ENCODE measurements around the gene SMIM15. TPM values are rescaled to one million over a fixed set of nuclear protein-coding genes. Genes with fewer than 3 reads are reported as not detected.

SMIM15 gene
- total and polyA plus RNA-seq, 10 of the 15 experiments (the other 5 are each of a cell fraction or from before 2014, with no cell fraction given): 13.8 to 83.3 (median 53.9) TPM

DNA sequence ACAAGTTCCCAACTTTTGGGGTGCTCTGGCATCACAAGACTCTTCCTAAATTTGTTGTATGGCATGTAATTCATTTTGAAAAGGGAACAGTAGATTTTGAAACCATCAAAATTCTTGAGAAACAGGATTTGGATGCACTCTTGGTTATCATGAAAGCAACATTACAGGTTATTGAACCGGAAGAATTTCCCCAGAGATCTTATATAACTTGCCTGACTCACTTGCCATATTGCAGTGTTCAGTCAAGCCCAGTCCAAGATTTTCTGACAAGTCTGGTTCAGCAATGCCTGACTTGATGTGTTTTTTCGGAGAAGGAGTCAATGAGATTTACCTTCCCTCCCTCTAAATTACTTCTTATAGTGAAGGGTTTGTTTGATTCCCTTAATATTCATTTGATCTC is 32.0 kb downstream of the SMIM15 start:
- Histone ChIP-seq H3K9ac (ENCODE audit: control insufficient read depth, insufficient read depth, low read length) (no peak overlapping the region), H3K79me2 (ENCODE audit: control insufficient read depth, insufficient read depth, low read length) (no peaks in the 10 kb centered on the region), H3K4me3 (no peak overlapping the region), H3K4me1 (ENCODE audit: control insufficient read depth, insufficient read depth, low read length) (no peaks in the 10 kb centered on the region), H4K20me1 (ENCODE audit: control insufficient read depth, insufficient read depth) (no peaks in the 10 kb centered on the region), H3K9me3 (replicated peaks; ENCODE audit: control insufficient read depth, insufficient read depth, low read length) (no peaks in the 10 kb centered on the region), H3K27ac (ENCODE audit: control insufficient read depth, insufficient read depth) (no peak overlapping the region), H3K27me3 (replicated peaks in 1 of 2; ENCODE audit: control insufficient read depth in 2 of 2, insufficient read depth in 2 of 2, low read length in 1 of 2) (no peaks in the 10 kb centered on the region), H3K36me3 (ENCODE audit: control insufficient read depth in 2 of 2, insufficient read depth in 2 of 2, low read length in 1 of 2) (no peaks in the 10 kb centered on the region), H3K4me2 (ENCODE audit: control insufficient read depth, insufficient read depth) (no peak overlapping the region), H2AFZ (ENCODE audit: control insufficient read depth, low read depth, low read length) (no peak overlapping the region)
- RAD21 ChIA-PET (ENCODE audit: unreplicated experiment): no interaction called here
- intact Hi-C loops (cut with micrococcal nuclease; ENCODE audit: unreplicated experiment) (no loop called here), in situ Hi-C loops (cut with MboI) (no loop called here)
- SMC1A ChIA-PET (ENCODE audit: uncharacterized antibody, unreplicated experiment): no interaction called here
- TF ChIP-seq IKZF1 (conservative IDR thresholded peaks at IDR 0.05) (no peak), SREBF2 (IDR thresholded peaks at IDR 0.05; ENCODE audit: low read length) (no peak), ZBTB33 (IDR thresholded peaks at IDR 0.05) (no peak), POLR2AphosphoS2 (IDR thresholded peaks at IDR 0.05; ENCODE audit: low read depth, low read length) (no peak), KAT2A (conservative IDR thresholded peaks at IDR 0.05; ENCODE audit: control insufficient read depth, low read depth, low read length) (no peak), USF1 (IDR thresholded peaks at IDR 0.05; ENCODE audit: borderline replicate concordance, extremely low read length, insufficient read depth, low read depth, low read length) (no peak), CEBPB (IDR thresholded peaks at IDR 0.05; ENCODE audit: borderline replicate concordance in 1 of 2, low read depth in 2 of 2, low read length in 2 of 2) (no peak), ESRRA (IDR thresholded peaks at IDR 0.05; ENCODE audit: low read length) (no peak), PBX3 (IDR thresholded peaks at IDR 0.05; ENCODE audit: insufficient replicate concordance, low read depth, low read length) (no peak), LARP7 (IDR thresholded peaks at IDR 0.05) (no peak), BACH1 (IDR thresholded peaks at IDR 0.05; ENCODE audit: borderline replicate concordance) (no peak), ZNF207 (IDR thresholded peaks at IDR 0.05; ENCODE audit: borderline replicate concordance) (no peak), POU2F2 (IDR thresholded peaks at IDR 0.05; ENCODE audit: borderline replicate concordance, low read depth, low read length) (no peak), ZNF217 (IDR thresholded peaks at IDR 0.05) (no peak)
- TF ChIP-seq, protein P1, sequence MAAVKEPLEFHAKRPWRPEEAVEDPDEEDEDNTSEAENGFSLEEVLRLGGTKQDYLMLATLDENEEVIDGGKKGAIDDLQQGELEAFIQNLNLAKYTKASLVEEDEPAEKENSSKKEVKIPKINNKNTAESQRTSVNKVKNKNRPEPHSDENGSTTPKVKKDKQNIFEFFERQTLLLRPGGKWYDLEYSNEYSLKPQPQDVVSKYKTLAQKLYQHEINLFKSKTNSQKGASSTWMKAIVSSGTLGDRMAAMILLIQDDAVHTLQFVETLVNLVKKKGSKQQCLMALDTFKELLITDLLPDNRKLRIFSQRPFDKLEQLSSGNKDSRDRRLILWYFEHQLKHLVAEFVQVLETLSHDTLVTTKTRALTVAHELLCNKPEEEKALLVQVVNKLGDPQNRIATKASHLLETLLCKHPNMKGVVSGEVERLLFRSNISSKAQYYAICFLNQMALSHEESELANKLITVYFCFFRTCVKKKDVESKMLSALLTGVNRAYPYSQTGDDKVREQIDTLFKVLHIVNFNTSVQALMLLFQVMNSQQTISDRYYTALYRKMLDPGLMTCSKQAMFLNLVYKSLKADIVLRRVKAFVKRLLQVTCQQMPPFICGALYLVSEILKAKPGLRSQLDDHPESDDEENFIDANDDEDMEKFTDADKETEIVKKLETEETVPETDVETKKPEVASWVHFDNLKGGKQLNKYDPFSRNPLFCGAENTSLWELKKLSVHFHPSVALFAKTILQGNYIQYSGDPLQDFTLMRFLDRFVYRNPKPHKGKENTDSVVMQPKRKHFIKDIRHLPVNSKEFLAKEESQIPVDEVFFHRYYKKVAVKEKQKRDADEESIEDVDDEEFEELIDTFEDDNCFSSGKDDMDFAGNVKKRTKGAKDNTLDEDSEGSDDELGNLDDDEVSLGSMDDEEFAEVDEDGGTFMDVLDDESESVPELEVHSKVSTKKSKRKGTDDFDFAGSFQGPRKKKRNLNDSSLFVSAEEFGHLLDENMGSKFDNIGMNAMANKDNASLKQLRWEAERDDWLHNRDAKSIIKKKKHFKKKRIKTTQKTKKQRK (IDR thresholded peaks at IDR 0.05; ENCODE audit: low read depth, low read length): no peak
- CTCF ChIA-PET: no interaction called here
- POLR2A ChIA-PET: no interaction called here
- WGBS (ENCODE audit: insufficient coverage, insufficient replicate concordance, low lambda C conversion rate, missing lambda C conversion rate): 94% methylated on average over 2 of the region's 2 CpGs
- FAIRE-seq (no peak), DNase-seq (ENCODE audit: low read depth, low spot score) (no peak), ATAC-seq (no peak)
- BruUV-seq (replicated peaks): no TSS peak

All from GM12878 (cell line).